T47D (cell line): ENCODE data around the gene MTCH2.
A peak's percentile ranks its signal among the peaks of the same experiment; 100 is the strongest.

ENCODE experiments used
- DNase-seq, 2 experiments: peaks; one replicate each; pipeline versions ENCODE4 v3.0.0 to v3.0.0-alpha.2; 2011 to 2012; ENCODE audit warnings: low read depth in 1 of 2, low spot score in 1 of 2
- JUND ChIP-seq: IDR thresholded peaks from 2 replicates; pipeline ENCODE4 v1.6.1; 2012; ENCODE audit warnings: low read depth
- in situ Hi-C: cut with HindIII; loops from 2 replicates; pipeline ENCODE4 v1.10.0; 2016; ENCODE audit warnings: low sequenced_read_pairs, low pct_unique_long_range_greater_than_20kb

MTCH2 gene

DNA sequence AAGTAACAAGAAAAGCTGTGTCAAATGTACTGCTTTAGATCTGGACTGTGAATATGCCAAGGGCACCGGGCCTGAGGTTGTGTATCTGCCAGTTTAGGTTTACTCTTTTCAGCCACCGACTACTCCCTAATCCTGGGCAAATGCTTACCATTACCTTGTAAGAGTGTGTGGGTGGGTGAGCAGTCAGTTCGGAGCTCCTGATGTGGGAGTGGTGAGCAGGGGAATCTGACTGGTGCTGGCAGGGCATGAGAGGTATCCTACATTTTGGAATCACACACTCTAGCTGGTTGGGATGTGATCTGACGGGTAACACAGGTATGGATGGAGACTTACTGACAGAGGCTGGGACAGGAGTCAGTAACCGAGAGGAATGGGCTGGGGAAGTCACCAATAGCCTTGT is 58.5 kb downstream of the MTCH2 start:
- in situ Hi-C loops = no loop called here
- no peak for DNase-seq
- TF ChIP-seq JUND = no peak

DNA sequence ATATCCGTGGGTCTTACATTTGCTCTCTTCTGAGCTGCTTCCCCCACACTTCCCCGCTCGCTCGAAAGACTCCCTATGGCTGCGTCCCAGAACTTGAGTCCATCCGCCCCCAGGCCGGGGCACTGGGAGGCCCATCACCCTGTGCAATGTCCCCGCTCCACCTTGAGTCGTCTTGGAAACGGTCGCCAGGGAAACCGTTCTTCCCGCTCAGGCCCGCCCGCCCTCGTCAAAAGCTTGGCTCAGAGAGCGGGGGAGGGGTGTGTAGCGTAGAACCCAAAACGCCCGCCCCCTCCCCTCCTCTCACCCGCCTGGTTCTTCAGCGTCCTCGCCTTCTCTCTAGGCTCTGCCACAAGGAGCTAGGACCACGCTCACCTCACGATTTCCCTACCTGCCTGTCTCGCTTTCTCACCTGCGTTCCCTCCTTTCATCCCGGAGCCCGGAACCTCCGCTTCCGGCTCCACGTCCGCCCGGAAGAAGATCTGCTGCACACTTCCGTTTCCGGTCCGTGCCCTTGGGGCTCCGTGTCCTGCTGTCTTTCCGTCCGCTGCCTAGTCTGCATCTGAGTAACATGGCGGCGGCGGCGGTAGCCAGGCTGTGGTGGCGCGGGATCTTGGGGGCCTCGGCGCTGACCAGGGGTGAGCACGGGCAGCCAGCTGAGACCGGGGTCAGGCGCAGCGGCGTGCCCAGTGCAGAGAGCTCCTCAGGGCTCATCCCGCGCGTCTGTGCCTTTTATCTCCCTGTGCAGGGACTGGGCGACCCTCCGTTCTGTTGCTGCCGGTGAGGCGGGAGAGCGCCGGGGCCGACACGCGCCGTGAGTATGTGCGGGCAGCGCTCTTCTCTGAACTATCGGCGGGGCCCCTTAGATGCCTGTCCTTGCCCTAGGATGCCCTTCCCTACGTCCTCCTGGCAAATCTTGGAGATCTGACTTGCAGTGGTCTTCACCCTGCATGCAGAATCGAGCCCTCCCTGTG is 63.5 kb downstream of the MTCH2 start, which contains the start of the genes KBTBD4 and NDUFS3:
KBTBD4 (minus strand) TSS at position 447 of the 971 bp plus-strand sequence; CDS start at position 428, 19 bp downstream.
NDUFS3 (plus strand) TSS at position 551 of the 971 bp plus-strand sequence; CDS start at position 569, 18 bp downstream.
- in situ Hi-C loops = no loop called here
- peak; percentile 86 to 96 for DNase-seq
- TF ChIP-seq JUND = no peak

DNA sequence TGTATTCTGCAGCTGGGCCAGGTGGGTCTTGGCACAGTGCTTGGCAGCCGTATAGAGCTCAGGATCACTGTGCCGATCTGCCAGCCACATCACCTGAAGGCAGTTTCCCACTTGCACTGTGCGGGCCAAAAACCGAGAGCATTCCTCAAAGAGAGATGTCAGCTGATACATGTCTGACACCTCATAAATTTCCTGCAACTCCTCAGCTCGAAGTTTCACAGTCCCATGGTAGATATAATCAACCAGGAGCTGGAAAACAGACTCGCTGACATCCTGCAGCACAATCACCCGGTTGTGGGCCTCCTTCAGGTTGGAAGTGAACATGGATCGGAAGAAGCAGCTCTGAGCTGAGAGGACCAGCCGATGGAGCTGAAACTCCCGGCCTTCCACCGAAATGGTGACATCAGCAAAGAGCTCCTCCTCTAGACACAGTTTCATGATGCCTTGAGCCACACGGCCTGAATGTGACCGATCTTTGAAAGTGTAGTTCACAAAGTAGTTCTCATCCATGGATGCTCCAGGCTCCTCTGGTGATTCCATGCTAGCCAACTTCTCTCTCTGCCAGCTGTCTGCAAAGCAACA is 64.8 kb downstream of the MTCH2 start:
- in situ Hi-C loops = no loop called here
- TF ChIP-seq JUND = peak; percentile 90
- DNase-seq = peak; percentile 76 to 91

GRCh38 chr11:47573321-47573720 is 69.0 kb downstream of the MTCH2 start:
- no peak for DNase-seq
- no peak for TF ChIP-seq JUND
- in situ Hi-C loops = no loop called here

- peak in 1 of 2 experiments; percentile 54 for DNase-seq
- in situ Hi-C loops = no loop called here
- TF ChIP-seq JUND = 0 out of 2 replicates have a peak, but pooled peaks have one; percentile 7
Observed at GRCh38 chr11:47572715-47573255, 69.6 kb downstream of the MTCH2 start.

- TF ChIP-seq JUND = no peak
- in situ Hi-C loops = no loop called here
- no peak for DNase-seq
Observed at GRCh38 chr11:47571895-47572294, 70.5 kb downstream of the MTCH2 start.

GRCh38 chr11:47571357-47571729 is 71.0 kb downstream of the MTCH2 start:
- in situ Hi-C loops = no loop called here
- DNase-seq = no peak
- no peak for TF ChIP-seq JUND

DNA sequence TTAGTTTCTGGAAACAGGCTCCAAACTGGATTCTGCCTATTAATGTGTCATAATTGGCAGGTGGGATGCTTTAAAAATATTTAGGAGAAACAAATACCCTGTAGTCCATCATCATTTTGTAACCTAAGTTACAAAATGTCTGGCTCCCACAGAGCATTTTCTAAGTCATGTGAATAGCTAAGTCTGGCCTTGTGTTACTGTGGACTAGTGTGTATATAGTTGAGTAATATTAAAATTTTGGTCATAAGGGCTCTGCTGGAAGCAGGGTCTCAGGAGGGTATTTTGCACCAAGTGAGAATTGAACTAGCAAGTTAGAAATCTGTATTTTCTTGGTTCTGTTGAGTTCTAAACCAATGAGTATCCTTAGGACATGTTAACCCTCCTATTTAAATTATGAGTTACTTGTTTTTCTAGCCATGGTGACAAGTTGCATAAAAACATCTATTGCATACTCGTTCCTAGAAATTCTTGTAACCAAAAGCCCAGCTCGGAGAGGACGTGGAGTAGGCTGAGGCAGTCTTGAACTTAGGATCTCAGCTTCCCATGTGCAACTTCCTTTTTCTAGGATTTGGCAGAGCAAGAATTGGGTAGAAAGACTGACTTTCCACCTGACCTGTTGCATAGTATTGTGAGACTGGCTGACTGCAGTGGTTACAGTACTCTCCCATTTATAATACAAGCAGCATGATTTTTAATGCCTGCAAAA is 71.6 kb downstream of the MTCH2 start:
- no peak for TF ChIP-seq JUND
- in situ Hi-C loops = no loop called here
- DNase-seq = no peak

DNA sequence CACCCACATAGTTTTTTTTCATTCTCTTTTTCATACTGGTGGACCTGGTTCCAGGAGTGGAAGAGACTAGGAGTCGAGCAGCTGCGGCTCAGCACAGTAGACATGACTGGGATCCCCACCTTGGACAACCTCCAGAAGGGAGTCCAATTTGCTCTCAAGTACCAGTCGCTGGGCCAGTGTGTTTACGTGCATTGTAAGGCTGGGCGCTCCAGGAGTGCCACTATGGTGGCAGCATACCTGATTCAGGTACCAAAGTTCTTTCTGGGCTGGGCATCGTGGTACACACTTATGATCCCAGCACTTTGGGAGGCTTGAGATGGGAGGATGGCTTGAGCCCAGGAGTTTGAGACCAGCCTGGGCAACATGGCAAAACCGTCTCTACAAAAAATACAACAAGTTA is 72.7 kb downstream of the MTCH2 start:
- in situ Hi-C loops = no loop called here
- DNase-seq = no peak
- TF ChIP-seq JUND = no peak
